Measurements from ENCODE around the gene CCDC50.

CCDC50 gene

DNA sequence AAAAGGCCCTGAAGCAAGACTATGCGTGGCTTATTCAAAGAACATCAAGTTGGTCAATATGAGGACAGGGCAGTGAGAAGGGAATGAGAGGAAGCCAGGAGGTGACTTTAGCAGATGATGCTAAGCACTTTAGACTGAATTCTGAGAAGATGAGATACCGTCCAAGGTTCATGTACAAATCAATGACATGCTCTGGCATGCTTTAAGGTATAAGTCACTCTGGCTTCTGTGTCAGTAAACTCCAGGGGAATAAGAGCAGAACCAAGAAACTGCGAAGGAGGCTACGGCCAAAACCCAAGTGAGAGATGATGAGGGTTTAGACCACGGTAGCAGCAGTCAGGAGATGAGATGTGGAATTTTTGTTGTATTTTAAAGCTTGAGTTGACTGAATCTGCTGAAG lies 8.9 kb upstream of the CCDC50 start:
- no peak for DNase-seq

DNA sequence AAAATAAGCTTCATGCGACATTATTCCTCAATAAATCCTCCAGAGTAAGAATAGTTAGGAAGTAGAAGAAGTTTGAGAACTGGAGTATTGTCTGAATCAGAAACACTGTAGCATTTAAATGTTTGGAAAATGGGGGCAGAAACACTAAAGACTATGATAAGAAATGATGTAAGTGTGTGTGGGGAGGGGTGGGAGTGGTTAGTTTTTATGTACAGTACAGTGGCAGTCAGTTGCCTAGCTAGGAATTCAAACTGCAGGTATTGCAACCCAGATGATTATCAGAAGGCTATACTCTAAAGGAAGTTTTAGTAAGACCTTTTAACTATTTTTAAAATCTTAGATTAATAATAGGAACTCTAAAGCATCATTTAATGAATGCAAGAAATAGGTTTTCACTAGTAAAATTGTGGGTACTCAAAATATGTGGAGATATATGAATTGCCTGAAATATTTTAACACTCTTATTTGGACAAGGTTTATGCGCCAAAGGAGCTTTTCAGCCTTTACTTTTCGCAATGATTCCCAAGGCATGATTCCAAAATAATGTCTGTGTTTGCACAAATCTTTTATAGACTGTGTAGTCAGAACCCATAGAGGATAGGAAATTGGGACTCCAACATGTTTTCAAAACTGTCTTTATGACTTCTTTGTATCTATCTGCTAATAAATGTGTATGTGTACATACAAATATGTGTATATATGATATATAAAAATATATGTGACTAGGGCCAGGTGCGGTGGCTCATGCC lies 8.0 kb upstream of the CCDC50 start:
- no peak for DNase-seq

DNA sequence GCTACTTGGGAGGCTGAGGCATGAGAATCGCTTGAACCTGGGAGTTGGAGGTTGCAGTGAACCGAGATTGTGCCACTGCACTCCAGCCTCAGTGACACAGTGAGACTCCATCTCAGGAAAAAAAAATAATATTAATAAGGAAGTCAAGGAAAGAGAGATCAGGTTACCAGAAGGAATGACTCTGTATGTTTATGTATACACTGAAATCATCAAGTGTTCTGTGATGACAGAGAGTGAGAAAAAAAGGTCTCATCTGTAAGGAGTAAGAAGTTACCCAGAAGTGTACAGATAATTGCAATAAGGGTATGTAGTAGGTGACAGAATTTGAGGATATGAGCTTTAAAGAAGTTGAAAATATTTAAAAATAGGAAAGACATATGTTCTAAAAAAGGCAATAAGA lies 4.3 kb upstream of the CCDC50 start:
- DNase-seq: no peak

DNA sequence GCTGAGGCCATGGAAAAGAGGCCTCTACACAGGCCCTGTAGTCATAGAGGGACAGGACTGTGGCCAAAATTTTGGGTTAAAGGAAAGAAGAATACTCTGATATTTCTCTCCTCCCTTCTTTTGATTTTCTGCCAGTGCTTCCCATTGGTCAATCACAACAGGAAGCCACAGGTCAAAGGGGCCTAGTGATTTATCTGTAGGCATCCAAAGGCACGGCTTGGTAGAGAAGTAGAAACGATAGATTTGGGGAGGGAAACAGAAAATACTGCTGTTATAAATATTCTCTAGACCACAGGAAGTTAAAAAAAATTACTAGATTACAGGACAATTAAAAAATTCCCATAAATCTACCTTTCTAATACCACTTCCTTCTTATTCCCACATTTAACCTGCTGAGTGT lies 1.7 kb upstream of the CCDC50 start:
- DNase-seq: no peak

DNA sequence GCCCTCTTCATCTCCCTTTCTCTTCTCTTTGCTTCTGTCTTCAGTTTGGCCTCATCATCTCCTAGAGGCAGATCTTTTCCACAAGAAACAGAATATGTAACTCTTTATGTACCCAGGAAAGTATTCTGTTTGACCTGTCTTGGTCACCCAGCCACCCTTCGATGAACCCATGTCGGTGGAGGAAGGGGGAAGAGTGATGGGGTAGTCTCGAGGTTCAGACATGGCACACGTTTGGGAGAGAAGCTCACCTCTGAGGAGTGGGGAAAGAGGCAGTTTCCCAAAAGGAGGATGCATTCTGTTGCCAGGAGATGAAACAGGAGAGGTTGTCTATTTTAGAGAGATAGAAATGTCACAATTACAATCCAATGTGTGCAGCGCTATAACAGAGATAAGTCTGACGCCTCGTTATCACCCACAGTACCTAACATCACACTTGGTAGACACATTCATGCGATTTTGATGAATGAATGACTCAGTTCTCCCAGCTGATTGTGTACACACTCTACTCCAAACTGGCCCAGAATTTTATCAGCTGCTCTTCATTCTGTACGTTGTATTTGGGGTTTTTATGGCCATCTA lies 722 bp upstream of the CCDC50 start:
- no peak for DNase-seq

DNA sequence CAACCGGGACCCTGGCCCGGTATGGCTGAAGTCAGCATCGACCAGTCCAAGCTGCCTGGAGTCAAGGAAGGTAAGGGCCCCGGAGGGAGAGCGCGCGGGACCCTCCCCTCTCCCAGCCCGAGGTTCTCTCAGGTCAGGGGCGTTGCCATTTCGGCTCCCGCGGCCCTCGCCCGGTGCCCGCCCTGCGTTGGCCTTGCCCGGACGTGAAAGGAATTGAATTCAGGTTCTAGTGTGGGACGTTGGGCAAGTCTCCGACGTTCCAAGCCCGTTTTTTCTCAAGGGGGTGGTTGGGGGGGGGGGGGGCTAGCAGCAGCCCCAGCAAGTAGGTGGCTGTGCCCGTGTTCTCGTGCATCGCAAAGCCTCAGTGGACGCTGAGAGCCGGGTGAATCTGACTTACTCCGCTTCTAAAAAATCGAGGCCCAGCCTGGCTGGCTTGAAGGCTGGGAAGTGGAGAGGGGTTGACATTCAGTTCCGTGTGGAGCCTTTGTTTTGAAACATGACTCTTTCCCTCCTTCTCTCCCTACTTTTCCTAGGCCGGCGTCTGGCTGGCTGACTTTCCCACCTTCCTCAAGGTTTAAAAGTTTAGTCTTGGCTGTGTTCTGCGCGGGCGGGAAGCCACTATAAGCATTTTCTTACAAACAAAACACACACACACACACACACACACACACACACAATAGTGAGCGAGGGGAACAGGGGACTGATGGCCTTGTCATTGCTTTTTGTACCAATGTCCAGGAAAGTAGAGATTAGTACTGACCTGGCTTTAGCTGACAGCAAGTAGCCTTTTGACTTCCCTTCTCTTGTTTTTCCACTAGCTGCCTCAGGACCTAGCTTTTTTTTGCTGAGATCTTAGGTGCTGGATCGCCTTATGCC lies 698 bp downstream of the CCDC50 start, which contains the start of gene UTS2B:
TSS of gene UTS2B (minus strand) at position 873 of the 876 bp plus-strand sequence. CDS start 48,337 bp downstream, outside the sequence.
- peak; percentile 3 for DNase-seq

DNA sequence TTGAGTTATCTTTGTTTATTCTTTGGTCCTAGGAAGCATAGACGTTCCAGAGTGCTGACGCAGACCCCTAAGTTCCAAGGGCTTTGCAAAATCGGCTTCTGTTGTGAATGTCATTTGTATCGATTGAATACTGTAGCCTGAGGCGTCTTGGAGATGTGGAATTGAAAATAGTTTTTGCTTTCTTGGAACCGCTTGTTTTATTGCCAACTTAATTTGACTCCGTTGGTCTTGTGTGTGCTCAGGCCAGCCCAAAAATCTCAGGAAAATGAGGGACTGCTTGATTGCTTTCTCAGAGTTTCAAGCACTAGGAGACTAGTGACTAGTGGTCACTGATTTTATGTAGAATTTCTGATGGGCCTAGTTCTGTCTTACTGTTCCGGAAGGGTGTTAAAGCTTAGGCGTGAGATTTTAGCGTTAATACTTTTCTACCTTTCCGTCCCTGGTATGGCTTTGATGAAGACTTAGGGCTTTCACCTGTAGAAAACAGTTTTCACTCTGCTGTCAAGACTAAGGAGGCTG lies 1.4 kb downstream of the CCDC50 start:
- no peak for DNase-seq

DNA sequence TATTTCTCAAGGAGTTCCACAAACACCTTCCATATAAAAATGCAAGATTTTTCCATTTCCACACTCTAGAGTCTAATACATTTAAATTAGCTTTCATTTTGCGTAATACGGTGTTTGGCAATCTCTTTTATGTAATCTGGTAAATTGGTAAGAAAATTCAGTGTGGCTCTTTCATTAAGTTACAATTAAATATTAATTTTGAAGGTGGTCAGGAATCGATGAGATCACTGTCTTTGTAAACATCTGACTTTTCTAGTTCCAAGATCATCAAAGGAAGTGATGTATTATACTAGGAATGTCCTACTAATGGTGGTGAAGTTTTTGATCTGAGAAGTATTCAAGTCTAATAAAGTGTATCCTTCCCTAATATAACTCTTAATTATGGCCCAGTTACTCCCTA lies 2.2 kb downstream of the CCDC50 start:
- DNase-seq: no peak

DNA sequence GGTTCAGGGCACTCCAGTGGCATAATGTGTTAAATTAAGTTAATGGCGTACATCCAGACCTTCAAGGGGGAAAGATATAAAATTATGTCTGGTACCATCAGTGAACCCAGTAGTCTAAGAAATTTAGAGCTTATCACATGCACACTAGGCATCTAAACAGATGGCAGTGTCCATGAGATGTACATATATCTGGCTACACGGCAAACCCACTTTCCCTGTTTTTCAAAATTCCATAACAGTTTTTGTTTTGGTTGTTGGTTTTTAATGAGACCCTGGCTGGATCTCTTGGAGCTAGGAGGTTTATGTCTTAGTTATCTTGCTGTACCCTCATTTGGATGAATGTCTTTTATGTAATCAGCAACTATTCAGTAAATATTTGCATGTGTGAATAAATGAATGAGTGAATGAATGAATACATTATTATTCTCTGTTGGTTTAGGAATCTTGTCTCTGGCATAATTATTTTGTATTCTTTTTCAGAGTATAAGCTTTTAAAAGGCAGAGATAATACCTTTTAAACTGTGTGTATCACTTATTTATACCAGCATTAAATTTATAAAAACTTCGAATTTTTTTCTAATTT lies 4.2 kb downstream of the CCDC50 start:
- DNase-seq: no peak

DNA sequence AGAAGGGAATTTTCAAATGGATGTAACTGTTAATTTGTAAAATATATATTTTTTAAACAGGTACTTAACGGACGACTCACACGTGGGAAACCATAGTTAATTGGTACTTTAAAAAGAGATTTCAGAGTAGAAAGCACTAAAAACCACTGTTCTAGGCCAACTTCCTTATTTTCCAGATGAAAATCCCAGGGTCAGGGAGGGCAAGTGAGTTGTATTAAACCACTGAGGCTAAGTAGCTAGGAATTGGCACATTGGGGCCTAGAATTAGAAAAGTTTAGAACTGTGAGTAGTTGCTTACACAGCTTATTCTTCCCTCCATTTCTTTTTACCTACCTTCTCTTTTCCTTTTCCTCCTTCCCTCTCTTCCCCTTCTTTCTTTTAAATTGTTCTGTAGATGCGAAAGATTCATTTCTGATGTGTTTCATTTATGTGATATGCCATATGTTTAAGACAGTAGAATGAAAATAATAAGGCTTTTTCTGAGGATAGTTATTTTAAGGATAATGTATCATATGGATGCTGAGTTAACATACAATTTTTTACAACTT lies 5.2 kb downstream of the CCDC50 start:
- no peak for DNase-seq

DNA sequence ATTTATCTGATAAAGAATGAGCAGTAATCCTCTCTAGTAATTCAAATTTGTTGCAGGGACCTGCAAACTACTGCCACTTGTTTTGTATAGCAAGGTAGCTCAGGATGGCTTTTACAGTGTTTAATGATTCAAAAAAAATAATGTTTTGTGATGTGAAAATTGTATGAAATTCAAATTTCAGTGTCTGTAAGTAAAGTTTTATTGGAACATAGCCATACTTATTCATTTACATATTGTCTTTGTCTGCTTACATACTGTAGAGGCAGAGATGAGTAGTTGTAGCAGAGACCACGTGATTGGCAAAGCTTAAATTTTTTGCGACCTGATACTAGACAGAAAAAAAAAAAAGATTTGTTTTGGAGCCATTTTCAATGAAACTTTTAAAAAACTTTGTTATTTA lies 7.6 kb downstream of the CCDC50 start:
- no peak for DNase-seq

DNA sequence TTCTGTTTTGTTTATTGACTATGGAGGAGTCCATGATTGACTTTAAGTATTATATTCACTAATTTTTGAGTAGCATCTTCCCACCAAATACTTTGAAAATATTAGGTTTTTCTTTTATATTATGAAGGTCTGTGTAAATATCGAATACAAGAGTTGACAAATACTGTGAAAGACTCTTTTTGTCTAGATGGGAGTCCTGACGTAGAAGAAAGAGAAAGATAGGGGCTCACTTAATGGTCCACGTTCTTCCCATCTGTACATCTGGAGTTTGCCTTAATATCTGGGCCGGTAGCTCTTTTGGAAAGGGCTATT lies 8.9 kb downstream of the CCDC50 start:
- no peak for DNase-seq

DNA sequence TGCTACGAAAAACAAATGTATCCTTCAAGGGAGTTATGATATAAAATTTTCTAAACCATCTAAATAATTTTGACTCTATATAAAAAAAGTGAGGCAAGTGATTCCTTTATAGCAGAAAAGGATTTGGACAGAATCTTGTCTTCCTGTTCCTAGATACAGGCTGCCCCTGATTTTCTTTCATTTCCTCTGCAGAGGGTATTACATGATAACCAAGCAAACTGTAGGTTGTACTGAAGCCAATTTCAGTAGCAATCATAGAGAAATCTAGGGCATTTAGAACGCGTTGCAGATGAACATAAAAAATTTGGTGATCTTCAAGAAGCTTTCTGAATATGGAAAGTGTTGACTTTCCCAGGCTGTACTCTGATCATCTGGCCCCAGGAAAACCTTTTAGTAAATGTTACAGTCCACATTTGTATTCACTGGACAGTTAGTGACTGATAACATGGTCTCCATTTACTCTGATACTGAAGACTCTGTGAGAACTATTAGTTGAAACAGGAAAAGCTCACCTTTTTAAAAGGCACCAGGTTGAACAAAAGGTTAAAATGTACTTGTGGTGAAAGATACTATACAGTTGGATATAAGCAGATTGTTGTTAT lies 10.2 kb downstream of the CCDC50 start:
- DNase-seq: no peak

DNA sequence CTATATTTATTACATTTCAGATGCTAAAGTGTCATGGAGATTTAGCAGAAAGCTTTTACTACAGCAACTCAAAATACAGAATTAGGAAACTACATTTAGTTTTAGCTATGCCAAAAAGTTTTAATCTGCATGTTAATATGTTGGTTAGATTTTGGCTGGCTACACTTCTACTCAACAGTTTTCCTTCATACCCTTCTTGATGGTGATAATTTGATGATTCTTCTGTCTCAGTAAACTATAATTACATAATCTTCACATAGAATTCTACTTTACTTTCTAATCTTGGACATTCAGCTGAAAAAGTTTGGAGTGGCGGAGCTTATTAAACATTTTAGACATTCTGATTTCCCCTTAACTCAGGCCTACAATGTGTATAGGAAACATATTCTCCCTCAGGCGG lies 11.2 kb downstream of the CCDC50 start:
- DNase-seq: no peak

DNA sequence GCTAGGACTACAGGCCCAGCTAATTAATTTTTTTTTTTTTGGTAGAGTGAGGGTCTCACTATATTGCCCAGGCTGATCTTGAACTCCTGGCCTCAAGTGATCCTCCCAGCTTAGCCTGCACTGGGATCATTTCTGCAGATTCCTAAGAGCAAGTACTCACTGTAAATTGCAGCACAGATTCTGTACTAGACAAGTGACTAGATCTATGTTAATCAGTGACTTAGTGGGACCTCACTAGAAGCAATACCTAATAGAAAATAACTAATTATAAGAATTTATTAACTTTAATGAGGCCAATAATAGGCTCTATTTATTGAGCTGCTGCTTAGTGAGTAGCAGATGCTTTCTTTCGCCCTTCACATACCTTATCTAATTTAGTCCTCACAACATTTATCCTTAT lies 11.8 kb downstream of the CCDC50 start:
- no peak for DNase-seq

DNA sequence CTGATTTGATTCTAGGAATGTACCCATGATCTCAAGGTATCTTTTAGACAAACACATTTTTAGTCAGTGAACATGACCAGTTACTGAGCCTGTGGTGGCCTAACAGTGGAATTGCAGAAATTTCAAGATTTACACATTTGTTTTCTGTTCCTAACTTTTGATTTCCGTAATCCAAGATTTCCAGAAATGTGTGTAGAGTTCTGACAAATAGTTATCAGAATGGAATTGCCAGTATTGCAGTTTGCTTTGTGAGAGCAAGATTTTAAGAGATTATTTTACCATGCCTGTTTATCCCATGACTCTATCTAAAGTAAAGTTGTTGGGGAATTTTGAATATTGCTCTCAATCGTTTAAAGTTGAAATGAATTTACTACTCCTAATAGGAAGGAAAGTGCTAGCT lies 12.8 kb downstream of the CCDC50 start:
- DNase-seq: no peak

DNA sequence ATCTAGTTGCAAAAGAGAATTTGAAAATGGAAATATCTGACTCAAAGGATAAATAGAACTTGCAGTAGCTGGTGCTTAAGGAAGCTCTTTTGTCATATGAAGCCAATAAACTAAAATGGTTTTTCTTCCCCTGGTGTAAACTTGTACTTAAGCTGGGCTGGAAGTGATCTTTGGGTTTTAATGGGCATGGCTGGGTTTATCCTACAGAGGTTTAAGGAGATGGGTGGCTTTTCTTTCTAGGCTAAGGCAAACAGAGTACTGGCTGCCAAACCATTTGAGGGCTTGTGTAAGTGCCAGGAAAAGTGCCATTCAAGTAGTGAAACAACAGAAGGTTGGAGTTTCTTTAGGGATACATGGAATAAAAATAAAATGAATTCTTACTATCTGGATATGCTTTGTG lies 13.2 kb downstream of the CCDC50 start:
- no peak for DNase-seq

DNA sequence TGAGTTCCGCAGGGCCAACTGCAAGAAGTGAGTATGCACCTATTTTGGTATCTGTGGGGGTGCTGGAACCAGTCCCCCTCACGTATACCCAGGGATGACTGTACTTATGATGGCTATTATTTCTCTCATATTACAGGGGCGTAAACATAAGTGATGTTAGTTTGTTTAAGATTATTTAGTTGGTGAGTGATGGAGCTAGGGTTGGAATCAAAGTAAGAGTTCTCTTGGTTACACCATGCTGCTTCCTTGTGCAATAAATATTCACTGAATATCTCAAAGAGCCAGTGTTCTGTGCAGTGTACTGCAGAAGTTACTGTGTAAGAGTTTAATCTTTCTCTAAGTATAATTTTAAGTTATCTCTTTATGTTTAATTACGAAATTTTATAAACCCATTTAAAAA lies 13.9 kb downstream of the CCDC50 start:
- no peak for DNase-seq

DNA sequence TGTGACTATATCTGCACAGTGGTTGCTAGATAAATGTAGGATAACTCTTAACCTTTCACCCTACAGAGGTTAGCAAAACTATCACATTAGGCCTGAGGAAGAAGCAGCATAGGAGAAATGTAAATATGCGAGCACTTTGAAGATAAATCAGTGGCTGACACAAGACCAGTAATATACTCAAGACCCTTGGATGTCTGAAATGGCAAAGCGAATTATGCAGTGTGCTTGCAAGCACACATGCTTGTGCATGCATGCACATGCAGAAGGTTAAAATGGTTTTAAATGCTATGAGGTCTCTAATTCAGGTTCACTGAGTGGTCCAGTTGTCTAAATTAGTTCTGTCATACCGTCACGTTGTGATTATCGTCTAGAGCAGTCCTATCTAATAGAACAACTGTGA lies 14.7 kb downstream of the CCDC50 start:
- no peak for DNase-seq

DNA sequence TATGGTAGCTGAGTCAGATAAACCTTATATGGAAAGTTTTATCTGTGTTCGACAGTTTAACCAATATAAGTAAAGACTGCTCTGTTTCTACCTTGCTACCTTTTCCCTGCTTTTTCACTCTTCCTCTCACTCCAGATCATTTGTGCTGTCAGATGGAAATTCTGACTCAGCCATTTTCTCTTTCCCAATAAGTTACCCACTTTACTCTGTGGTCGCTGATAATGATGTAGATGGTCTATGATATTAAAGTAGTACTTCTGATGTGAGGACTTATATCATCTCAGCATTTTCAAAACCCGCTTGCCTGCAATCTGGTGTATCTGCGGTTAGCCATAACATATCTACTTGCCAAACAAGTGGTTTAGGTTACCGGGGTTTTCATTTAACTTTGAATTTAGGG lies 16.1 kb downstream of the CCDC50 start:
- no peak for DNase-seq

DNA sequence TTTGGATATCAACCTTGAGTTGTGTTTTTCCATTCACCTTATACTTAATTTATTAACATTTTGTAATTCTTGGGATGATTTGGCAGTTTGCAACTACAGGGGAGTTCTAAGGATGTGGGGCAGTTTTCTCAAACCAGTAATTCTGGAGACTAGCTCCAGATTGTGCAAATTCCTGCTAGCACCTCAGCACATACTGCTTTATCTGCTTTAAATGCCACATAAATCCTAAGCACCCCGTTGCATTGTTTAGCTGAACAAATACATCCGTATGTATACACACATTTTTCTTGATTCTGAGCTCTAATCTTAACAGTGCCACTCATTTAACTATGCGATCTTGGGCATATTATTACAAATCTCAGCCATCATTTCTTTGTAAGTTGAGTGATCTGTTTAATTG lies 18.0 kb downstream of the CCDC50 start:
- no peak for DNase-seq

DNA sequence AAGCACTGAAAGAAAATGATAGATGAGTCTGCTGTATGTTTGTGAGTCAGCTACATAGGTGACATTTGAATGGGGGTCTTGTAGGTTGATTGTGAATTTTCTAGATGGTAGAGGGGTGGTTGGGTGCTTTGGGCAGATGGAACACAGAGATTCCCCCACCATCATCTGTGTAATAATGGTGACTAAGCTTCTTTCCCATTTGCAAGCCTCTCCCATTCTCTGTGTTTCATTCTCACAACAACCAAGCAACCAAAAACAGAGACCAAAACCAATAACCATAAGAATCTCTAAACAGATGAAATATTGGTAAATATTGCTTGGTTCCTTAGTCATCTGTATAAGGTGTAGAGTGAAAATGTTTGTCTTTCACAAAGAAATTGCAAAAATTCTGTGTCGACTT lies 18.9 kb downstream of the CCDC50 start:
- no peak for DNase-seq

All from stimulated activated naive CD4-positive, alpha-beta T cell treated with Interleukin-2 at 50 U/mL for 16 hours (primary cell).